ENCODE measurements around the gene GNG12.

The GNG12 gene

DNA sequence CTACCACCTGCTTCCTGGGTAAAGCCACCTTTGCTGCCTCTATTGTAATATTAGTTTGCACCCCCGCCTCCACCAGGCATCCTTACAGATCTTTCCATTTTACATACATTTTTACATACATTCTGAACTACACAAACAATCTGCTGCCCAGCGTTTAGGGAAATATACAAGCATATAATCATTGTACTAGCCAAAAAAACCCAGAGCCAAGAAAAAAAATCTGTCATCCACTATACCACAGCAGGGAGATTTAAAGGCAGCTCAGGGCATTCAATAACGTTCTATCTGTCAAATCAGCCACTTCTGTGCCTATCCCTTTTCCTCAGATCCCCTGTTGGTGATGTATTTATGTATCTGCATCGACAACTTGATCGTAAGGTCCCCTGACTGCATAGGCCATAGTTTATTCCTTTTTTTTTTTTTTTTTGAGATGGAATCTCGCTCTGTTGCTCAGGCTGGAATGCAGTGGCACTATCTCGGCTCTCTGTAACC is 43.0 kb downstream of the GNG12 start:
- H3K9ac ChIP-seq (ENCODE audit: low read depth in 1 of 2, low read length in 2 of 2) = no peak overlapping the region
- no peak overlapping the region for H3K27ac ChIP-seq (ENCODE audit: low read depth, low read length)
- peaks cover 28 to 49% of the 10 kb centered on the region in 2 donors for H3K4me1 ChIP-seq (ENCODE audit: control insufficient read depth in 1 of 2, insufficient read depth in 2 of 2, low read length in 2 of 2)
- H3K9me3 ChIP-seq (ENCODE audit: control insufficient read depth in 1 of 2, low read length in 2 of 2) = no peaks in the 10 kb centered on the region
- no peak overlapping the region for H3K4me3 ChIP-seq (ENCODE audit: low read depth in 1 of 2, low read length in 2 of 2)
- no peaks in the 10 kb centered on the region for H3K36me3 ChIP-seq (ENCODE audit: control insufficient read depth in 1 of 2, insufficient read depth in 2 of 2, low read length in 2 of 2)
- no peaks in the 10 kb centered on the region for H3K27me3 ChIP-seq (ENCODE audit: control insufficient read depth in 1 of 2, insufficient read depth in 2 of 2, low read length in 2 of 2)

- H3K27me3 ChIP-seq (ENCODE audit: control insufficient read depth in 1 of 2, insufficient read depth in 2 of 2, low read length in 2 of 2) = no peaks in the 10 kb centered on the region
- H3K4me3 ChIP-seq (ENCODE audit: low read depth in 1 of 2, low read length in 2 of 2) = no peak overlapping the region
- H3K27ac ChIP-seq (ENCODE audit: low read depth, low read length) = no peak overlapping the region
- peaks cover 22 to 42% of the 10 kb centered on the region in 2 donors for H3K4me1 ChIP-seq (ENCODE audit: control insufficient read depth in 1 of 2, insufficient read depth in 2 of 2, low read length in 2 of 2)
- H3K36me3 ChIP-seq (ENCODE audit: control insufficient read depth in 1 of 2, insufficient read depth in 2 of 2, low read length in 2 of 2) = no peaks in the 10 kb centered on the region
- H3K9ac ChIP-seq (ENCODE audit: low read depth in 1 of 2, low read length in 2 of 2) = no peak overlapping the region
- no peaks in the 10 kb centered on the region for H3K9me3 ChIP-seq (ENCODE audit: control insufficient read depth in 1 of 2, low read length in 2 of 2)
Measured at GRCh38 chr1:67789551-67789950, 43.7 kb downstream of the GNG12 start.

- H3K4me1 ChIP-seq (ENCODE audit: control insufficient read depth in 1 of 2, insufficient read depth in 2 of 2, low read length in 2 of 2) = peaks cover 18 to 35% of the 10 kb centered on the region in 2 donors
- no peaks in the 10 kb centered on the region for H3K27me3 ChIP-seq (ENCODE audit: control insufficient read depth in 1 of 2, insufficient read depth in 2 of 2, low read length in 2 of 2)
- no peak overlapping the region for H3K27ac ChIP-seq (ENCODE audit: low read depth, low read length)
- no peaks in the 10 kb centered on the region for H3K9me3 ChIP-seq (ENCODE audit: control insufficient read depth in 1 of 2, low read length in 2 of 2)
- no peak overlapping the region for H3K4me3 ChIP-seq (ENCODE audit: low read depth in 1 of 2, low read length in 2 of 2)
- no peaks in the 10 kb centered on the region for H3K36me3 ChIP-seq (ENCODE audit: control insufficient read depth in 1 of 2, insufficient read depth in 2 of 2, low read length in 2 of 2)
- no peak overlapping the region for H3K9ac ChIP-seq (ENCODE audit: low read depth in 1 of 2, low read length in 2 of 2)
Measured at GRCh38 chr1:67788904-67789303, 44.4 kb downstream of the GNG12 start.

DNA sequence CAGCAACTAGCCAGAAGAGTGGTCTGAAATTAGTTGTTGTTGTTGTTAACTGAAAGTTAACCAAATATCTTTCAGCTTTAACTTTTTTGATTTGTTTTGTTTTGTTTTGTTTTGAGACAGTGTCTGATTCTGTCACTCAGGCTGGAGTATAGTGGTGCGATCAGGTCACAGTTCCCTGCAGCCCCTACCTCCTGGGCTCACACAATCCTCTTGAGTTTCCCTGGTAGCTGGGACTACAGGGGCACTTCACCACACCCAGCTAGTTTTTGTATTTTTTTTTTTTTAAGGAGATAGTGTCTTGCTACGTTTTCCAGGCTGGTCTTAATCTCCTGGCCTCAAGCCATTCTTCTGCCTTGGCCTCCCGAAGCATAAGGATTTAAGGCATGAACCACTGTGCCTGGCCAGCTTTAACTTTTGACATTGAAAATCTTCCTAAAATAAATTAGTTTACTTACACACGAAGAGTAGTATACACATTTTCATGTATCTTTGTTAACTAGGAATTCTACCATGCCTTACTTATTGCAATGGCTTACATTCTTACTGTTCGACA is 45.0 kb downstream of the GNG12 start:
- peaks cover 12 to 29% of the 10 kb centered on the region in 2 donors for H3K4me1 ChIP-seq (ENCODE audit: control insufficient read depth in 1 of 2, insufficient read depth in 2 of 2, low read length in 2 of 2)
- H3K9me3 ChIP-seq (ENCODE audit: control insufficient read depth in 1 of 2, low read length in 2 of 2) = no peaks in the 10 kb centered on the region
- H3K9ac ChIP-seq (ENCODE audit: low read depth in 1 of 2, low read length in 2 of 2) = no peak overlapping the region
- no peaks in the 10 kb centered on the region for H3K27me3 ChIP-seq (ENCODE audit: control insufficient read depth in 1 of 2, insufficient read depth in 2 of 2, low read length in 2 of 2)
- H3K27ac ChIP-seq (ENCODE audit: low read depth, low read length) = no peak overlapping the region
- no peak overlapping the region for H3K4me3 ChIP-seq (ENCODE audit: low read depth in 1 of 2, low read length in 2 of 2)
- no peaks in the 10 kb centered on the region for H3K36me3 ChIP-seq (ENCODE audit: control insufficient read depth in 1 of 2, insufficient read depth in 2 of 2, low read length in 2 of 2)

DNA sequence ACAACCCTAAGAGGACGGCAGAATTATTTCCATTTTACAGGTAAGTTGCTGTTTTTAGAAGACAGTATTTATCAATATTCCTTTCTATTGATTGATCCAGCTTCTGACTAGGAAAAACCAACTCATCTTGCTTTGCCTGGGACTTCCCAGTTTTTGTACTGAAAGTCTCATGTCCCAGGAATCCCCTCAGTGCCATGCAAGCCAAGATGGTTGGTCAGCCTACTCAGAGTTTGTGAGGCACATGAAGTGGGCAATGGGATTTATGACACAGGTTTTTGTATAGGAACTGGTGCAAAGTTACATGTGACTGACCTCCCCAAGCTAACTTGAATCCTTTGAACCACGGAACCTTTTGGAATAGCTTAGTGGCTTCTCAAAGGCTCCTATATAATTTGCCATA is 45.5 kb downstream of the GNG12 start:
- Histone ChIP-seq H3K27ac (ENCODE audit: low read depth, low read length) (no peak overlapping the region), H3K36me3 (ENCODE audit: control insufficient read depth in 1 of 2, insufficient read depth in 2 of 2, low read length in 2 of 2) (no peaks in the 10 kb centered on the region), H3K4me3 (ENCODE audit: low read depth in 1 of 2, low read length in 2 of 2) (no peak overlapping the region), H3K9ac (ENCODE audit: low read depth in 1 of 2, low read length in 2 of 2) (no peak overlapping the region), H3K9me3 (ENCODE audit: control insufficient read depth in 1 of 2, low read length in 2 of 2) (no peaks in the 10 kb centered on the region), H3K4me1 (ENCODE audit: control insufficient read depth in 1 of 2, insufficient read depth in 2 of 2, low read length in 2 of 2) (peaks cover 10 to 24% of the 10 kb centered on the region in 2 donors), H3K27me3 (ENCODE audit: control insufficient read depth in 1 of 2, insufficient read depth in 2 of 2, low read length in 2 of 2) (no peaks in the 10 kb centered on the region)

GRCh38 chr1:67785847-67786753 is 47.2 kb downstream of the GNG12 start:
- peaks cover 0 to 8% of the 10 kb centered on the region in 2 donors for H3K4me1 ChIP-seq (ENCODE audit: control insufficient read depth in 1 of 2, insufficient read depth in 2 of 2, low read length in 2 of 2)

GRCh38 chr1:67784545-67785186 is 48.6 kb downstream of the GNG12 start:
- no peaks in the 10 kb centered on the region for H3K9me3 ChIP-seq (ENCODE audit: control insufficient read depth in 1 of 2, low read length in 2 of 2)
- H3K27me3 ChIP-seq (ENCODE audit: control insufficient read depth in 1 of 2, insufficient read depth in 2 of 2, low read length in 2 of 2) = no peaks in the 10 kb centered on the region
- no peak overlapping the region for H3K9ac ChIP-seq (ENCODE audit: low read depth in 1 of 2, low read length in 2 of 2)
- H3K27ac ChIP-seq (ENCODE audit: low read depth, low read length) = no peak overlapping the region
- H3K4me1 ChIP-seq (ENCODE audit: control insufficient read depth in 1 of 2, insufficient read depth in 2 of 2, low read length in 2 of 2) = peaks cover 0 to 7% of the 10 kb centered on the region in 2 donors
- H3K36me3 ChIP-seq (ENCODE audit: control insufficient read depth in 1 of 2, insufficient read depth in 2 of 2, low read length in 2 of 2) = no peaks in the 10 kb centered on the region
- no peak overlapping the region for H3K4me3 ChIP-seq (ENCODE audit: low read depth in 1 of 2, low read length in 2 of 2)

More at GRCh38 chr1:67785847-67786753, 47.2 kb downstream of the GNG12 start:
- Histone ChIP-seq H3K27ac (ENCODE audit: low read depth, low read length) (no peak overlapping the region), H3K27me3 (ENCODE audit: control insufficient read depth in 1 of 2, insufficient read depth in 2 of 2, low read length in 2 of 2) (no peaks in the 10 kb centered on the region), H3K36me3 (ENCODE audit: control insufficient read depth in 1 of 2, insufficient read depth in 2 of 2, low read length in 2 of 2) (no peaks in the 10 kb centered on the region), H3K9ac (ENCODE audit: low read depth in 1 of 2, low read length in 2 of 2) (no peak overlapping the region), H3K4me3 (ENCODE audit: low read depth in 1 of 2, low read length in 2 of 2) (no peak overlapping the region), H3K9me3 (ENCODE audit: control insufficient read depth in 1 of 2, low read length in 2 of 2) (no peaks in the 10 kb centered on the region)

DNA sequence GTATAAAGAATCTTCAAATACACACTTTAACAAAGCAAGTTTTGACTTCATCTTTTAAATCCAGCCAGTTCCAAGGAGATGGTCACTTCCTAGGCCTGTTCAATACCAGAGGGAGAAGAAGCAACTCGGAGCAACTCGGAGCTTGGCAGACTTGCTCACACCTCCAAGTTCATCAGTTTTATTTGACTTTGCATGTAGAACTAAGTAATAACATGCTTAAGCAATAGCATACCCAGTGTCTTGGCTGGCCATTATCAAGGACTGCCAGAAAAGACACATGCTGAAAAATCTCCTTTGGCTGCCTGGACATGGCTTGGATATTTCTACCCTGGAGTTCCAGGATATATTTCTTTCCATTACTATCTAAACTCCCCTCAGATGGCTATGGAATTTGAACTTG is 52.6 kb downstream of the GNG12 start:
- H3K9ac ChIP-seq (ENCODE audit: low read depth in 1 of 2, low read length in 2 of 2) = no peak overlapping the region
- H3K4me1 ChIP-seq (ENCODE audit: control insufficient read depth in 1 of 2, insufficient read depth in 2 of 2, low read length in 2 of 2) = no peaks in the 10 kb centered on the region
- peaks cover 3 to 7% of the 10 kb centered on the region in 2 donors for H3K36me3 ChIP-seq (ENCODE audit: control insufficient read depth in 1 of 2, insufficient read depth in 2 of 2, low read length in 2 of 2)
- H3K9me3 ChIP-seq (ENCODE audit: control insufficient read depth in 1 of 2, low read length in 2 of 2) = no peaks in the 10 kb centered on the region
- no peak overlapping the region for H3K27ac ChIP-seq (ENCODE audit: low read depth, low read length)
- no peaks in the 10 kb centered on the region for H3K27me3 ChIP-seq (ENCODE audit: control insufficient read depth in 1 of 2, insufficient read depth in 2 of 2, low read length in 2 of 2)
- no peak overlapping the region for H3K4me3 ChIP-seq (ENCODE audit: low read depth in 1 of 2, low read length in 2 of 2)

GRCh38 chr1:67777440-67777839 is 55.8 kb downstream of the GNG12 start:
- Histone ChIP-seq H3K4me3 (ENCODE audit: low read depth in 1 of 2, low read length in 2 of 2) (no peak overlapping the region), H3K27me3 (ENCODE audit: control insufficient read depth in 1 of 2, insufficient read depth in 2 of 2, low read length in 2 of 2) (no peaks in the 10 kb centered on the region), H3K9me3 (ENCODE audit: control insufficient read depth in 1 of 2, low read length in 2 of 2) (no peaks in the 10 kb centered on the region), H3K9ac (ENCODE audit: low read depth in 1 of 2, low read length in 2 of 2) (no peak overlapping the region), H3K4me1 (ENCODE audit: control insufficient read depth in 1 of 2, insufficient read depth in 2 of 2, low read length in 2 of 2) (no peaks in the 10 kb centered on the region), H3K36me3 (ENCODE audit: control insufficient read depth in 1 of 2, insufficient read depth in 2 of 2, low read length in 2 of 2) (peaks cover 3 to 11% of the 10 kb centered on the region in 2 donors), H3K27ac (ENCODE audit: low read depth, low read length) (no peak overlapping the region)

DNA sequence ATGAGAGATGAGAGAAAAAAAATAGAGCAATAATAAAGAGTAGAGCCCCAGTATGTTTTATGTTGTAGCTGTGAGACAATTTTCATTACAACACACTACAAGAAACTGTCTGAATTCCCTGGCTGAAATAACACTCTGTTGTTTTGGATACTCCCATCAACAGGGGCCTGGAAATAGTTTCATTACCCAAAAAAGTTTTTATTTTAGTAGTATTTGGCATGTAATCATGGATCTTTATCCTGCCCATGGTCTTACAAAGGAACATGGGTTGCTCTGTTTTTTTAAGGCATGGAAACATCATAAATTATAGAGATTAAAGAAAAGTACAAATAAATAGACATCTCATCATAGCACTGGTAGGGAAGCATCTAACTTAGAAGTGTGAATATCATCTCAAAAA is 56.3 kb downstream of the GNG12 start:
- H3K27me3 ChIP-seq (ENCODE audit: control insufficient read depth in 1 of 2, insufficient read depth in 2 of 2, low read length in 2 of 2) = no peaks in the 10 kb centered on the region
- H3K4me1 ChIP-seq (ENCODE audit: control insufficient read depth in 1 of 2, insufficient read depth in 2 of 2, low read length in 2 of 2) = peaks cover 0 to 2% of the 10 kb centered on the region in 2 donors
- H3K4me3 ChIP-seq (ENCODE audit: low read depth in 1 of 2, low read length in 2 of 2) = no peak overlapping the region
- no peak overlapping the region for H3K9ac ChIP-seq (ENCODE audit: low read depth in 1 of 2, low read length in 2 of 2)
- no peaks in the 10 kb centered on the region for H3K9me3 ChIP-seq (ENCODE audit: control insufficient read depth in 1 of 2, low read length in 2 of 2)
- peaks cover 3 to 12% of the 10 kb centered on the region in 2 donors for H3K36me3 ChIP-seq (ENCODE audit: control insufficient read depth in 1 of 2, insufficient read depth in 2 of 2, low read length in 2 of 2)
- H3K27ac ChIP-seq (ENCODE audit: low read depth, low read length) = no peak overlapping the region

All from duodenal mucosa (tissue), 2 donors.